A549 (cell line): ENCODE measurements around the gene ANXA2.

Experiments used
- CHD2 ChIP-seq: fragments of 150-350 bp; IDR thresholded peaks from 2 replicates; pipeline ENCODE4 v1.6.1; 2014; ENCODE audit warnings: low read length; ENCODE audit not compliant: partially characterized antibody
- CTCF ChIP-seq: fragments of >200 bp; sonication (Bioruptor Twin); formaldehyde crosslinking; IDR thresholded peaks from 3 replicates; pipeline ENCODE4 v1.5.1; 2016
- EP300 ChIP-seq, 2 experiments: fragments of >200 bp; sonication (Bioruptor Twin); formaldehyde crosslinking; IDR thresholded peaks; 2 replicates in 1 of 2; 3 replicates in 1 of 2; pipeline ENCODE4 v1.6.1; 2016 to 2017
- FOXS1 ChIP-seq: fragments of 250-450 bp; sonication (Bioruptor Pico); IDR thresholded peaks from 2 replicates; pipeline ENCODE4 v1.5.0; 2020; ENCODE audit warnings: mild to moderate bottlenecking, moderate library complexity
- JUN ChIP-seq, 2 experiments: fragments of >200 bp; sonication (Bioruptor Twin); formaldehyde crosslinking; IDR thresholded peaks; 2 replicates in 1 of 2; 3 replicates in 1 of 2; pipeline ENCODE4 v1.6.1; 2016 to 2017
- SREBF2 ChIP-seq: fragments of 450-650 bp; IDR thresholded peaks from 2 replicates; pipeline ENCODE4 v1.6.1; 2014; ENCODE audit warnings: mild to moderate bottlenecking, moderate library complexity
- TP53 ChIP-seq: fragments of 250-450 bp; sonication (Bioruptor Pico); IDR thresholded peaks from 2 replicates; pipeline ENCODE4 v1.5.0; 2021; ENCODE audit warnings: mild to moderate bottlenecking, moderate library complexity

GRCh38 chr15:60373745-60374144 is 24.0 kb downstream of the ANXA2 start:
- TF ChIP-seq CTCF = no peak
- TF ChIP-seq FOXS1 = no peak
- TF ChIP-seq JUN (IDR thresholded peaks at IDR 0.05) = no peak
- TF ChIP-seq SREBF2 = no peak
- no peak for TF ChIP-seq TP53
- TF ChIP-seq CHD2 = no peak
- TF ChIP-seq EP300 (IDR thresholded peaks at IDR 0.05) = no peak; a peak in 1 of 5 replicates
